ENCODE results near the gene IKZF3.

DNA sequence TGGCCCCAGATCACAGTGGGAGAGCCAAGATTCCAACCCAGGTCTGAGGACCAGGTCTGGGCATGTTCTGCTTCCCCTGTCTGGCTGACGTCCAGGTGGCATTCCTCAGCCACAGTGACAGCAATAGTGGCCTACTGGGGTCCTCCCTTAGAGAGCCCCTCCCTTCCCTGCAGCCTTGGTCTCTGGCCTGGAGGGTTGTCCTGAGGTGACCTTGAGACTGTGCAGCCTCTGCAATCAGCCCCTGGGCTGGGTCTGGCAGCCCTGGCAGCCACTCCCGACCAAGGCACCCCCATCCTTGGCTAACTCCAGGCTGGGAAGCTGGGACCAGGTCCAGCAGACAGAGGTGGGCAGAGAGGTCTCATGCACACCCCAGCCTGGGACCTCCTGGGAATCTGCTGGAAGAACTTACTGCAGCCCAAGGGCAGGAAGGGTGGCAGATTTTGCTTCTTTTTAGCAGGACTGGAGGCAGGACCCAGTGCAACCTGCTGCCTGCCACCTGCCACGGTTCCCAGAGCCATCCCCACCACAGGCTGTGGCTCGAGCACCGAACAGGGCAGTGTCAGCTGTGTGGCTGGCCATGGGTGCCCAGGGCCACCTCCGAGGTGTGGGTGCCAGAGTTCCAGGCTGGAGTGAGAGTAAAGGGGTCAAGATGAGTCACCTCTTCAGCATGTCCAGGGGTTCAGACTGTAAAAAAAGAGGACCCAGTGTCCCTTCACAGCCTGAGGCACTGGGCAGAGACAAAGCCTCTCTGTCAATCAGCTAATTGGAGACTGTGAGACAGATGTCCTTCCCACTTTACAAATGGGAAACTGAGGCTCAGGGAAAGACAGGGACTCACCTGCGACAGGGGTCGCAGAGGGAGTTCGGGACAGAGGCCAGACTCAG is 113.7 kb downstream of the IKZF3 start:
- TF ChIP-seq CTCF (IDR thresholded peaks at IDR 0.05) (no peak), POLR2A (IDR thresholded peaks at IDR 0.05) (no peak)

Data from right lobe of liver (tissue), 4 donors.